Astrocyte of the hippocampus (primary cell): Measurements from ENCODE around the gene ATP8B4.

Experiments
- DNase-seq: peaks from one replicate; pipeline ENCODE4 v3.0.0; 2011; ENCODE audit warnings: low read depth, low spot score

Gene ATP8B4

DNA sequence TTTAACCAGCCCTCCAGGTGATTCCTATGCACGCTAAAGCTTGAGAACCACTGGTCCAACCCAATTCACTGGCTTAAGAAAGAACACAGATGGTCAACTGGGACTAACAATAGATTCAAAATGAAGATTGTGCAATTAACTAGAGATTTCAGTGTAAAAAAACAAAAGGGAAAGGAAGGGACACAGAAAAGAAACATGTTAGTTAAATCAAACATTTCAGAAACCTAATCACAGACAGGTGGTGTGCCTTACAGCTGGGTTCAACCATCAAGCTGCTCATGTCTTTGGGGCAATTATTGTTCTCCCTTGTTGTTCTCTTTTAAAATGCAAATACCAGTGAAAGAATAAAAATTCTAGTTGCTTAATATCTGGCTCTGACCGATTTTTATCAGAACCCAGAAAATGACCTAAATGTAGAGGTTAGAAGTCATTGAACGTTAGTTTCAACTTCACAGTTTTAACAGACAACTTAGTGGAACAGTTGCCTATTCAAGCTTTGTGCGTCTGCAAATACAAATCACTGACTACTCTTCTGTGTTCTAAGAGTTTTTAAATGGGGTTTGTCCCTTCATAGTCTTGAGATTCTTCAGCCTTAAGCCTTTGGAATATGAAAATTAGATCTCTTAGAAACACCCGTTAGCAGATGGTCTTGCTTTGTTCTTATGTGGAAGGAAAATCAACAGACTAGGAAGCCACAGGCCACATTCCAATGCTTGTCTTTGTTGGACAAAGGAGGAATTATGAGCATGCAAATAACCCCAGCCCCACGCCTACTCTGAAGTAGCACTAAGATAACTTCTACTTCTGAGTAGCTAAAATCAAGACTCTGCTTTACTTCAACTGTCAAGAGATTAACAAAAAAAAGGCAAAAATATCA is 223.4 kb downstream of the ATP8B4 start:
- DNase-seq = peak; percentile 57

DNA sequence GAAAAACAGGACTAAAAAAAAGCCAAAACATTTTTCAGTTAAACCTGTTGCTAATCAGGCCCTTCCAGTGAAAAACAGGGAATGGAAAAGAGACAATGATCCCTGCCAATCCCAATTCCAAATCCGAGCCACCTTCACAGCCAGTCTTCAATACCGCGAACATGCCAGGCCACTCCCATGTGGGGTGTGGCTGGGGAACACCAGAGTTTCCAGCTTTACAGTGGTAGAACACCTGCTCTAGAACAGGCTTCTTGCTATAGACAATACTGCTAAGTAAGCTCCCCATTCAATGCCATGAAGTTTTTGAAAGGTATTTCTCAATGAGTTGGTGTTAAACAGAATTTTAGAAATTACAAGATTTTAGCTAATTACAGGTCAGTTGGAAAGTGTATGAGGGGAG is 228.3 kb downstream of the ATP8B4 start:
- no peak for DNase-seq

DNA sequence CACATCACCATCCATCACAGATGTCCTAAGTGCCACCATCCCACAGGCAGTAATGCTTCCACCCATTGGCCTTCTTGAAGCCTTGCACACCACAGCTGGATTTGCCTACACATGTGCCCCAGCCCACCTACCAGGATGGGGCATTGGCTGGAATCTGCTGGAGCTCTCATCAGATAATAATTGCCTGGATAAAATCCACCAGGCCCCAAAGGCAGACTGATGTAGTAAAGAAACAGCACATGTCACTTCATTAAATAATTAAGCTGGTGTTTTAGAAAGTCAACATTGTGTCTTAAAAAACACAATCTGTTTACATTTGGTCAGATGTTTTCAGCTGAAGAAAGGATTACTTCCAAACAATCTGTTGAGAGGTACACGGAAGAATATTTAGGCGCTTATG is 229.5 kb downstream of the ATP8B4 start:
- DNase-seq = no peak

DNA sequence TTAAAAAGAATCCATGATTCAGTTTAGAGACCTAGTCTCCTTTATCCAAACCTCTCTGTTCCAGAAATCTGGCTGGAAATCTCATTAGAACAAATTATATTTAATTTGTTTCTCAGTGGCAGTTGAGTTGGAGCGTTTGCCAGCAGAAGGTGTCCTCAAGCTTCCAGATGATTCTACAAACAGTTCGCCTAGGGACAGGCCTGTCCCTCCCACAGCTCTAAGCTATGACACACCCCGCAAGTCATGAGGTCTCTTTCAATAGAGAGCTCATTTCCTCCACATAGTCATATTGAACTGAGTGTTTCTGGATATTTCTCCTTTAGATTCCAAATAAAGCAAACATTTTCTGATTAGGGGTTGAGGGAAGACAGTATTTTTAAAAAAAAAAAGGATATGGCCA is 230.3 kb downstream of the ATP8B4 start:
- no peak for DNase-seq

DNA sequence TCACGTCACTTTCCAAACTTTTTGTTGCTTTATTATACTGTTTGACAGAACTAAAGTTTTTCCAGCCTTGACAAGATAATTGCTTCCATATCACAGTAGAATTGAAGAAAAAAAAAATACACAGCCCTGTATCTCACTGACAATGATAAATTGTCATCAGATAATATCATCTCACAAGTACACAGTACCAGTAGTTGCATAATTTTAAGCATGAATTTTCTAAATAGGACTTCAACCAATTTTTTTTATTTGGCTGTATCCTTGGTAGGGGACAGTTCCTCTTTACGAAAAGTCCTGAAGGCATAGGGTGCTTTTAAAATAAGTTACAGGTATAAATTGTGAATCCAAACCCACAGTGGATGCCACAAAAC is 230.7 kb downstream of the ATP8B4 start:
- DNase-seq = no peak

DNA sequence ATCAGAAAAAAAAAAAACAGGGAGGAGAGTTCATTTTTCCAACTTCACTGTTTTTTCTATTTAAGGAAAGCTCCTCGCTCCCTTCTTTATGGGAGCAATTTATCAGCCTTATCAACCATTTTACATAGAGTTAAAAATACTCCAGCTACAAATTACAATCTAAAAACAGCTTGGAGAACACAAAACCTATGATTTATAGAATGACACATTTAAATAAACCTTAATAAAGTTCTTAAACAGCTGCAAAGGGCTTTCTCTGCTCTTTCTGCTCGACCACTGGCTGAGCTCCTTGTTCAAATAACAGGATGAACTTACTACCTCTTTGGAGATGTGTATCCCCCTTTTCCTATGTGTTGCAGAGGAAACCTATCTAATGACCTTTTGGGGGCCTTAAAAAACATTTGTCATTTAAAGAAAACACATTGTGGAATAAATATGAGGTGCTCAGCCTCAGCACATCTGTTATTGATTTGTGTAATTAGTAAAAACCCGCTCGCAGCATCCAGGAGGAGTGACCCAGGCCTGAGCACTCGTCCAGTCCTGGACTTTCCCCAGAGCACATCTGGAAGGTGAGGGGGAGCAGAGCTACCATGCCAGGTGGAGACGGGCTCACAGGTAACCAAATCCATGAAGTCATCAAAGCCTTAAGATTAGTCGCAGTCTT is 231.2 kb downstream of the ATP8B4 start:
- DNase-seq = no peak

DNA sequence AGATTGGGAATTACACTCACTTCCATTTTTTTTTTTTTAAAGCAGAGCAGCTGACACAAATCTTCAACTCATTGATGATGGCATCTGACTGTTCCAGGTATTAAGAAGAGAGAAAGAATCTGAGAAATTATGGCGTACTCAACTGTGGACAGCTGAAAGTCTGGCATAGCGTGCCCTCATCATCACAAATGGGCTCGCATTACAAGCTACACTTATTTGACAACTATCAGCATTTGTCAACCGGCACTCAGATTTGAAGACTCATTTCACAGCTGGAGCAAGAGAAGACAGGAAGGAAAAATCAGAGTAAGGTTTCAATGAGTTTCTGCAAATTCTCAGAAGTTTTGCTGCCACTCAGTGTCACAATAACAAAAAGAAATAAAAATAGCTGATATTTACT is 235.9 kb downstream of the ATP8B4 start:
- no peak for DNase-seq

DNA sequence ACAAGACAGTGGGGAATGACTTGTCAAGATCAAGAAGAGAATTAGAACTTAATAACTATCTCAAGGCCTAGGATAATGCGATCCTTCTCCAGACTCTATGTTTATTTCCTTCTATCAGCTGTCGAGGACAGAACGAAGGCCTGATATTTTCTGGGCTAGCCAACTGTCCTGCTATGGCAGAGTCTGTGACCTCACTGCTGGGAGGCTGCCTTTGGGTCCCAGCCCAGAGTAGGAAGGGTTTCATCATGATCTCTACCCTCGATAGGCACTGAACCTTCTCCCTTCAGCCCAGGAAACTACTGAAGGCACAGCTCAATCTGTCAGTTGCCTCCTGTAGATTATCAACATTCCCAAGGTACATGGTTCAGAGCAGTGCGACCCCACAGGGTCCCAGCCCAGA is 237.2 kb downstream of the ATP8B4 start:
- DNase-seq = no peak

DNA sequence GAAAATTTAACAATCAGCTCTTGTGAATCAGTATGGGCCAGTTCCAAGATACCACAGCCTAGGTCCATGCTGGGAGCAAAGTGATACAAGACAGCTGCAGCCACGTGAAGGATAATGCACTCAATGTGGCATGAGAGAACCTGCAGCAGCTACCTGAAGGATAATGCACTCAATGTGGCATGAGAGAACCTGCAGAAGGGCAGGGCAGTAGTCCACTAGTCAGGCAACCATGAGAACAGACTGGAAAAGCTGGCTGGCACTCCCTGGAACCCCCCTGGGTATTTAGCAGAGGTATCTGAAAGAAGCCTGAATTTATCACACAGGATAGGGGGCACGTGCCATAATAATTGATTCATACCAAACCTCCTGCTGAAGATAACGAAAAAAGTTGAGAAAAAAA is 237.6 kb downstream of the ATP8B4 start:
- no peak for DNase-seq

DNA sequence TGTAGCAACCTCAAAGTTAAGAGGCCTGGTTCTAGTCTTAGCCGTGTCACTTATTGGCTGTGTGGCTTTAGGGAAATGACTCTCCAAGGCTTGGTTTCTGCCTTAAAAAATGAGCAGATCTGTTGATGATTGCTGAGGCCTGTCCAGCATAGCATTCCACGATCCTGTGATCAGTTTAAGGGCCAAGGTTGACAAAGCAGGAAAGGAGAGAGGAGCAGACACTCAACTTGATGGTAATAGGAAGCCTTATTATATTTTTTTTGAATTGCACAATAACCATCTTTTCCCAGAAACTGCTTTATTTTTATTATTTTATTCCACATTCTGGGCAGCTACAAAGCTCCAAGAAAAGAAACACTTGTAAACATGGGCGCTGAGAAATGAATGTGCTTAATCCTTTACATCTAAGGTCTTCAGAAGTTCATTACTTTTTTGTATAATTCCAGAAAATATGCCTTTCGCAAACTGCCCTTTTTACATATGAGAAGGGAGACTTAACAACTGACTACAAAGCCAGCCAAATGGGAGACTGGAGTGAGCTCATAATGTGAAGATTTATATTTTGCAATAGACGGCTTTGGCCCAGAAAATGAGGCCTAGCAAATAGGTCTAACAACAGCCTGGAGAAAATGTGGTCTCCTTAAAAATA is 241.0 kb downstream of the ATP8B4 start:
- no peak for DNase-seq

DNA sequence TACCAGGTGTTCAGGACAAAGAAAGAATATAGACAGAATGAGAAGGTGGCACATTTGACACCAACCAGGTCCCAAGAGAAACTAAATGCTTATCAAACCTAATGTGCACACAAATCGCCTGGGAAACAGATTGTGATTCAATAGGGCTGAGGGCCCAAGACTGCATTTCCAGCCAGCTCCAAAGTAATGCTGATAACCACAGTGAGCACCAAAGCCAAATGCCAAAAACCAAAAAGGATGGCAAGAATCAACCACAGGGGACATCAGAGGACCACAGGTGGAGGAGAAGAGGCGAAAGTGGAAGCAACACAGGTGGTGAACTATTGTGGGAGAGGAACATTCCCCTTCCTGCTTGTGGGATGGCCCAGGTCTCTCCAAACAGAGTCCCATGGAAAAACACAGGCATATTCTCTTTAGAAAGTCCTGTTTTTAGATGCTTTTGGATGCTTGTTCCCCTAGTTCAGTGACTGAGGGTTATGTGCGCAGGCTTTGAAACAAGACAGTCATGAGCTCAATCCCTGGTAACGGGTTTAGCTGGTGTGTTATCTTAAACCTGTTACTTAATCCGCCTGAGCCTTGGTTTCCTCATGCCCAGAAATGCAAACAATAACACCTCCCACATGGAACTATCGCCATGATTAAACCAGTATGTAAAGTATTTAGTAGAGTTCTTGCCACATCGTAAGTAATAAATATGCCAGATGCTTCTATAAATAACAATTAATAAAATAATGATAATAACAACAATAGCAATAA is 241.7 kb downstream of the ATP8B4 start:
- DNase-seq = no peak

DNA sequence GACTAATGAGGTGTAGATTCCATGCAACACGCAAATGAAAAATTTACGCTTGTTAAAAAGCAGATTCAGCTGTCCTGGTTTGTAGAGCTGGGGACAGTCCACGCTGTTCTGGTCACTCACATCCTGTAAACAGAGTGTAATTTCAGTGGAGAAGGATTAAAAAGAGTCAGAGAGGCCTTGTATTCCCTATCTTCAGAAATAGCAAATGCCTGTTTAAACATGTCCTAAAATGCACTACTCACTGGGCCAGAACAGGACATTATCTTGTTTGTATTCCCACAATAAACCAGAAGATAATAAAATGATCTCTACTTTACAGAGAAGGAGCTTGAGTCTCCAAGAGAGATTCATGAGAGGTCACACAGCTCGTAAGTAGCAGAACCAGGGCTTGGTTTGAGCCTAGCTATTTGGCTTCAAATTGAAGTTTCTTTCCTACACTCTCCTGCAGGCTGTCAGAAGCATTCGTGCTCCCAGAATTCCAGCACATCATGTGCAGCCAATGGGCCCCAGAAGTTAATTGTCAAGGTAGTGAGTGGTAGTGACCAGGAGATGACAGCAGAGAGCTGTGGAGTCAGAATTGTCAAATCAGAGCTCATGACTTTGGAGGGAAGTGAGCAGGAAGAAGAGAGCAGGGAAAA is 242.5 kb downstream of the ATP8B4 start:
- DNase-seq = no peak

DNA sequence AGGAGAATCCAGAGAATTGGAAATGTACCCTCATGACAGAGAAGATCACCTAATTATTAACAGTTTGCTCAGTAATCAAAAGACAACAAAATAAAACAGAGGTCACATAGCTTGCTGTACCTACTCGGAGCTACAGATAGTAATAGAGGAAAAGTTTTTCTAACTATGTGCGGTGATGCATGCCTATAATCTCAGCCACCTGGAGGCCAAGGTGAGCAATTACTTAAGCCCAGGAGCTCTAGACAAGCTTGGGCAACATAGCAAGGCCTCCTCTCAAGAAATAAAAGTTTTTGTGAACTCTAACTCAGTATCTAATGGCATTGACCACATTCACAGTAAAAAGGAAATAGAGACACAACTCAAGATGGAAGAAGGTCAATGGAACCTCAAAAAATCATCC is 243.6 kb downstream of the ATP8B4 start:
- no peak for DNase-seq

DNA sequence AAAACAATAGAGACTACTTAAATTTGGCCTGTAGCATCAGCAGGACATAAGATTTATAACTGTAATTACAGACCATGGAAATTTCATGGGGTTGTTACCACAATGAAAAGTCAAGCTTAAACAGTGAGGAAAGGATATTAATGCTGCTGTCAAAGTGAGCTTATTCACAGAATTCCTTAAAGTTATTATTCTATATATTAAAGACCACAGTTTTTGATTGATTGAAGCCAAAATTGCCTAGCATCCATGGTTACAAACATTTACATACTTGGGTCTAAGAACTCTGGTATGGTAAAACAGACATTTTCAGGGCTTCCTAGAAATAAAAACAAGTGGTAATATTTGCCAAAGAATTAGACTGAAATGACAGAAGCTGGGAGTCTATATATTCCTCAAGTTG is 248.6 kb downstream of the ATP8B4 start:
- DNase-seq = no peak

DNA sequence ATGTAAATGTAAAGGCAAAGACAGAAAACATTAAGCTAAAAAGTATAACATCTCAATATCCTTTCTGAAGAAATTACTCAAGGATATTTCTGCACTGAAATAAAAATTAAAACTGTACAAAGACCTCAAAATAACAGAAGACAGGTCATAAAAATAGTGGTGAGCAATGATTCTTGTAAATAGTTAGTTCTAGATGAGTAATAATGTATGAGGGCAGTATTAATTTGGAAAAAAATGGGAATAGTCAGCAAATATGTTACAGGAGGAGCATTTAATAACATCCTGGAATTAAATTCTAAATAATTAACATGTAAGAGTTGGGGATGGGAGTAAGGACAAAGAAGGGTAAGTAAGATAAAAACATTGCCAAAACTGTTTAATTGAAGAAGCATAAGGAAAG is 250.7 kb downstream of the ATP8B4 start:
- no peak for DNase-seq

DNA sequence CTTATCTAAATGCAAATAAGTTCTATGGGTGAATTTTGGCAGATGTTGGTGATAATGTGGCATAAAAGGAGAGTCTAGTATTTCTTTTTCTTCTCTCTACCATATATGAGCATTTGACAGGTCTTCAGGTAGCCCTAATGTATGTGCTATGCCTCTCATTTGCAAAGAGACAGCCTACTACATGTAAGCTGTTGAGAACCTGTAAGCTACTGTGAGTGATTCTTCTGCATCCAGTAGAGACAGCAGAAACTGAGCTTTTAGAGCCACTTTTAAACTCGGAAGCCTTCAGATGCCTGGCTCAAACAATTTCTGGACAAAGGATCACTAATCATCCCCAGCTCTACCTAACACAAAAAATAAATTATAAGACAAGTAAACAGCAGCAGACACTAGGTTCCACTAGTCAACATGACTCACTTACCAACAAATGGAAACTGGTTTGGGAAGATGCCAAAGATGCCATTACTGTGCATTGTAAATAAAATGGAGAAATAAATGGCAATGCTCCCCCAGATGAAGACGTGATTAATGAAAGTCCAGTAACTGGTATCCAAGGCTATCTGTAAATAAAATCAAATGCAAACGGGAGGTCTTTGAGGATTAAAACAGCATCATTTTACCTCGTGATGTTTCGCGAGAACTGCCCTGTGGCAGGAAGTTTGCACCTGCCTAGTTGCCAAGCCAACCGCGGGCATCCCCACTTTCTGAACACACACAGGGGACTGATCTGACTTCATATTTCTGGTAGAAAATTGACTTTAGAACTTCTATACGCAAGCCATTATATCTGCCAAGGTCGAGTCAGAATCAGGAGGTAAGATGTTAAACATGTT is 252.9 kb downstream of the ATP8B4 start:
- DNase-seq = no peak

DNA sequence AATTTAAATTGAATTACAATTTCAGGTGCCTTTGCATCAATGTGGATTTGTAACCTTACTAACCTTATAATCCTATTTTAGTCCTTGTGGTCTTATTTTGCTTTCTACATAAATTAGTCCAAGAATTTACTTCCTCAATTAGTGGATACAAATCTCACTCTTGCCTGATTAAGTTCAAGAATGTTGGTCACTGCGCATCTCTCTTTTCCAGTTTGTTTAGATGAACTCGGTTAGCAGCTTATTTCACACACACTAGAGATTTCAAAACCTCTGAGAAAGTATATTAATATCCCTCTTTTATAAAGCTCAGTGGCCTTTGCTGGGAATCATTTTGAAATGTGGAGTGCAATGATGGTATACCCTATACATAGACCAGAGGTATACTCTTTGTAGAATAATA is 254.8 kb downstream of the ATP8B4 start:
- no peak for DNase-seq

DNA sequence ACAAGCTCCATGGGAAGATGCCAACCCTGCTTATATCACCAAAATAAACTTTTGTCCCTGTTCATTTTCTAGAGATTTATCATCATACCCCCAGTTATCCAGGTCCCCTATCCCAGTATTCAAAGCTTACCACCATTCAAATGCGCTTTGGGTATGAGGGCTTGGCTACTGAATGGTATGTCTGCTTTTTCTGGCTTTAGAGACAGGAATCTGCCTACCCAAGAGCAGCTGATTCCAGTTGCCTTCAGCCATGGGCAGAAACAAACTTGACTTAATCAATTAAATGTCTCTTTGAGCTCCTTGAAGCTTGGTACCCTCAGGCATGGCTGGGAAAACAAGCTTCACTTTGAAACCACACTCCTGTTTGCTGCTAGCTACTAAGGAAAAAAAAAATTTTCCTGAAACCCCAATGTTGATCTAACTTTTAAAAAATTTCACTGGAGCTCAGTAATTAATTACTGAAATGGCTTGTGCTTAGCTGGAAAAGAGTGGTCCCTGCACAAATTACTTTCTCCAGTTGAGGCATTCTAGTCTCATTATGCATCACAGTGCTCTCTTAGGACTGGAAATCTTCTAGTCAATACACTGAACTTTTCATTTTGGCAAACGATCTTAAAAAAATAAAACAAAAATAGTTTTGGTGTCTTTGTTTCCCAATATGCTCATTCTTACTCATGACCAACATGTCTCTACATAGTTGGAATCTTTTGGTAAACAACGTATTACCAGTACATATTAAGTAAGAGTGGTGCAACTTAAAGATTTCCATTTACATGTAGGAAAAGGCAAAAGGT is 255.4 kb downstream of the ATP8B4 start:
- peak; percentile 35 for DNase-seq

DNA sequence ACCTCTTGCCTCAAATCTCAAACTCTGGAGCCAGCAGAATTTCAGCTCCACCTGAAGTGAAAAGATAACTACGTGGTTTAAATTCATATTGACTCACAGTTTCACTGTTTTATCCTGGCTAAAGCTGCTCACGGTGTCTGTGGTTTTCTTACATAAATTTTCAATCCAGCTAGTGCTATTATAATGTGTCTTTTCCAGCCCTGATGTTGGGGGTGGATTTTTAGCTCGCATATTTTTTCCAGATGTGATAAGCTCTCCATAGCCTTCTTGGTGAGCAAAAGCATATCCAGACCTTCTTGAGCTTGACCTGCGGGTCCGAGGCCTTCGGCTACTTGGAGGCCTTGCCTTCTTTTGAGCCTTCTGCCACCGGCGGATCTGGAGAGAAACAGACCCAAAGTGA is 258.9 kb downstream of the ATP8B4 start:
- no peak for DNase-seq
